Stimulated activated memory B cell treated with anti-CD40 and anti-IgM and Interleukin-4, amounts not matched to agents 10 μg/mL and 1 μg/mL and 100 μg/mL, for 72 hours (primary cell): ENCODE results near the gene AUTS2.

Experiments used
- ATAC-seq: fragments of 150-1000 bp; cut with Tn5 transposase; 2 replicates; pipeline ENCODE4 v1.10.0; 2021
- H3K27ac Mint-ChIP-seq: one replicate; pipeline ENCODE4 v1.8.0; 2022; ENCODE audit warnings: mild to moderate bottlenecking, mixed read lengths
- H3K27me3 Mint-ChIP-seq: one replicate; pipeline ENCODE4 v1.8.0; 2022; ENCODE audit warnings: mixed read lengths
- H3K36me3 Mint-ChIP-seq: one replicate; pipeline ENCODE4 v1.8.0; 2022; ENCODE audit warnings: mixed read lengths
- H3K4me1 Mint-ChIP-seq: one replicate; pipeline ENCODE4 v1.8.0; 2022; ENCODE audit warnings: mixed read lengths
- H3K4me3 Mint-ChIP-seq: one replicate; pipeline ENCODE4 v1.8.0; 2022; ENCODE audit warnings: mild to moderate bottlenecking, moderate library complexity, mixed read lengths
- H3K9me3 Mint-ChIP-seq: one replicate; pipeline ENCODE4 v1.8.0; 2022; ENCODE audit warnings: mixed read lengths

The AUTS2 gene

DNA sequence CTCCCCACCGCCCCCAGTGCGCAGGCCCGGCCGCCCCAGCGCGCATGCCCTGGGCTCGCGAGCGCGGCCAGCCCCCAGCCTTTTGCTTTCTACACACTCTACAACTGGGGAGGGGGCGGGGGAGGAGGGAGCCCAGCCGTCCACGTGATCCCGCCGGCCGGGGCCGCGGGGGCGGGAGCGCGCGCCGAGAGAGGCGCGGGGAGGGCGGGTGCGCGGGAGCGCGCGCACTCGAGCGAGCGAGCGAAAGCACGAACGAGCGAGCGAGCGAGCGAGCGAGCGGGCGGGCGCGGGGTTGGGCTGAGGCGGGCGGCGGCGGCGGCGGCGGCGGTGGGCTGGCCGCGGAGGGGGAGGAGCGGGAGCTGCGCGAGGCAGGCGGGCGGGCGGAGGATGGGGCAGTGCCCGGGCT, at the start of gene AUTS2:
TSS of gene AUTS2 (plus strand) at position 395 of the 406 bp plus-strand sequence. CDS start 1,179 bp downstream, outside the sequence.
- peak within 1 kb of the TSS; percentile 91 for H3K4me3 Mint-ChIP-seq
- no peaks in the 10 kb centered on the region for H3K4me1 Mint-ChIP-seq
- no peaks in the 10 kb centered on the region for H3K27me3 Mint-ChIP-seq
- no peaks in the 10 kb centered on the region for H3K36me3 Mint-ChIP-seq
- ATAC-seq: peak; percentile 87
- peak within 1 kb of the TSS; percentile 88 for H3K27ac Mint-ChIP-seq
- H3K9me3 Mint-ChIP-seq: no peaks in the 10 kb centered on the region

GRCh38 chr7:69550991-69551390, 47.3 kb upstream of the AUTS2 start:
- Mint-ChIP-seq H3K4me3 (no peak overlapping the region), H3K27ac (no peak overlapping the region), H3K4me1 (no peaks in the 10 kb centered on the region), H3K36me3 (no peaks in the 10 kb centered on the region), H3K9me3 (no peaks in the 10 kb centered on the region), H3K27me3 (no peaks in the 10 kb centered on the region)
- no peak for ATAC-seq

DNA sequence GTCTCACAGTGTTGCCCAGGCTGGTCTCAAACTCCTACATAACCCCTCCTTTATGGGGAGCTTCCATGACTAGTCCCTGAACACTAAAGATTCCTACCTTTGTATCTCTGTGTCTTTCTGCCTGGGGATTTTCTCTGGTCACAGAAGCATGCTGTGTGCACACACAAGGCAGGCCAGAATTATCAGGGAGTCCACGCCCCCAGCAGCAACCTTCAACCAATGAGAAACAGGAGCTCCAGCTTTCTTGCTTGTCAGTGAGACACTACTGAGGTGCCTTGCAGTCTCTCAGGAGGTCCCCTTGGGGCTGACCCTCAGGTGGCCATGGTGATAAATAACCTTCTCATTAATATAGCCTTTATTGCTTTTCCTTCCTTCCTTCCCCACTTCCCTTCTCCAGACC, 45.1 kb upstream of the AUTS2 start:
- H3K27ac Mint-ChIP-seq: no peak overlapping the region
- ATAC-seq: no peak
- no peaks in the 10 kb centered on the region for H3K27me3 Mint-ChIP-seq
- H3K36me3 Mint-ChIP-seq: no peaks in the 10 kb centered on the region
- H3K9me3 Mint-ChIP-seq: no peaks in the 10 kb centered on the region
- H3K4me1 Mint-ChIP-seq: no peaks in the 10 kb centered on the region
- H3K4me3 Mint-ChIP-seq: no peak overlapping the region

GRCh38 chr7:69561266-69561960, 36.9 kb upstream of the AUTS2 start:
- H3K4me1 Mint-ChIP-seq: no peaks in the 10 kb centered on the region
- H3K4me3 Mint-ChIP-seq: no peak overlapping the region
- H3K27me3 Mint-ChIP-seq: no peaks in the 10 kb centered on the region
- no peak for ATAC-seq
- no peak overlapping the region for H3K27ac Mint-ChIP-seq
- H3K36me3 Mint-ChIP-seq: no peaks in the 10 kb centered on the region
- H3K9me3 Mint-ChIP-seq: no peaks in the 10 kb centered on the region

DNA sequence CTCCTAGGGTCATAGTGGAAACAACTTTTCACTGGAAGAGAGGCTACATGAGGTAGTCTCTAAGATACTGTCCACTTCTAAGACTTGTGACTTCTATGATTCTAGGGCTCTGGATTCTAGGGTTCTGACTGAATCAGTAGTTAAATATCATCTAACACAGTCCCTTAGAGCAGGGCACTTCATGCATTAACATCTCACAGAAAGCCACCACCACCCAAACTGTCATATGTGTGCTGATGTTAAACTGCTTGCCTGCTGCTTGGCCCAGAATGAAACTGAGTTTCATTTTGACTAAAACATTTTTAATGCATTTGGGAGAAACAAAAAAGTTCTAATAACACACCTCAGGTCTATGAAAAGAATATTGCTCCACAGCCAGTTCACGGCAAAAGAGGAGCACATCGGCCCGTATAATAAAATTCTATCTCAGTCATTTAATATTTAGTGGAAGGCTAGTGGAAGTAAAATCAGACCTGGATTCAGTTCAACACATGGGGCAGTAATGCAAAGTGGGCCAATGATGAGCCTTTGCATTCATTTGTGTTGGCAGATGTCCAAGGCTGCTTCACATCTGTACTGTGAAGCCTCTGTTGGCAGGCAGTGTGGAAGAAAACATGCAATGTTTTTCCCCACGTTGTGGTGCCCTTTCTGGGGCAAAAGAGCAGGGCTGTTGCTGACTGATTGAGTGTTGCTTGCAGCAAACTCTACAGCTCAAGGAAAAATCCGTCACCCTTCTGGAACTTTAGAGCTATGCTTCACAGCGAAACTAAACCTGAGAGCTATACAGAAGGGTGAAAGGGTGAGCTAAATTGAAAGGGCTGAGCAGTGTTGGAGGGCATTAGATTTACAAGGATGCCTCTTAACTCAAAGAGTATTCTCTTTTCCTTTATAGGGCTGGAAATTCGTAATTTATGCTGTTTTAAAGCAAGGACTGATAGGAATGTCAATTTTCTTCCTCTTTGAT, 33.5 kb upstream of the AUTS2 start:
- H3K4me3 Mint-ChIP-seq: no peak overlapping the region
- no peaks in the 10 kb centered on the region for H3K36me3 Mint-ChIP-seq
- H3K4me1 Mint-ChIP-seq: no peaks in the 10 kb centered on the region
- no peaks in the 10 kb centered on the region for H3K27me3 Mint-ChIP-seq
- H3K9me3 Mint-ChIP-seq: no peaks in the 10 kb centered on the region
- ATAC-seq: peak; percentile 55
- no peak overlapping the region for H3K27ac Mint-ChIP-seq

DNA sequence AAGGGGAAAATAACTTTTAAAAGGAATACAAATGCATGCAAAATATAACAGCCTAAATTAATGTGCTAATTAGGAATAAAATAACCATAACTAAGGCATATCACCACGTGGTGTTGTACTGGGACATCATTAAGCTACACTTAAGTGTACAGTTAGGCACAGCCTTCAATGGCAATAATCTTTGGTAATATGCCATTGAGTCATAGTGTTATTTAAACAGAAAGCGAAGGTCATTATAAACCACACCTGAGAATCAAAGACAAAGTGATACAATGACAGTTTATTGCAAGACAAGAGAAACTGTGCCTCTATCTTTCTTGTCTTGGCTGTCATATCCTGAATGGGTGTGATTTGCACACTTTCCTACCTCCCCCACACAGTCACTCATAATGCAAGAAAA, 30.5 kb upstream of the AUTS2 start:
- Mint-ChIP-seq H3K36me3 (no peaks in the 10 kb centered on the region), H3K4me1 (no peaks in the 10 kb centered on the region)

DNA sequence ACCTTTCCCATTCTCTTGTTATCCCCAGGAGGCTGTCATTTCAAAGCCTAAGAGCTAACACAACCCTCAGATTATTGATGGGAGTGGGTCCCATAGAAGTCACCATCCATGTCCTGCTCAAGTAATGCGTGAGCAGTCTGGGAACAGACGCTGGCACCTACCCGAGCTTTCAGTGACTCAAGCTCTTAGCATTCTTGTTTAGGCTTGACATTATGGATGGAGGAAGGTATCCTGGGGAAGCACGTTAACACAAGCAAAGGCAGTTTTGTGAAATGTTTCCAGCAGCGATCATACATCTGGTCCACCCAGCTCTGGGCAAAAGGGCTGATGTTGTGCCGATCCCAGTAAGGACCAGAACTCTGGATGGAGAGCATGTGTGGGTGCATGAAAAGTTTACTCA, 30.0 kb upstream of the AUTS2 start:
- H3K27ac Mint-ChIP-seq: no peak overlapping the region
- no peaks in the 10 kb centered on the region for H3K4me1 Mint-ChIP-seq

More for the DNA sequence above, 30.5 kb upstream of the AUTS2 start:
- H3K4me3 Mint-ChIP-seq: no peak overlapping the region
- no peaks in the 10 kb centered on the region for H3K27me3 Mint-ChIP-seq
- no peak for ATAC-seq
- no peak overlapping the region for H3K27ac Mint-ChIP-seq
- H3K9me3 Mint-ChIP-seq: no peaks in the 10 kb centered on the region

DNA sequence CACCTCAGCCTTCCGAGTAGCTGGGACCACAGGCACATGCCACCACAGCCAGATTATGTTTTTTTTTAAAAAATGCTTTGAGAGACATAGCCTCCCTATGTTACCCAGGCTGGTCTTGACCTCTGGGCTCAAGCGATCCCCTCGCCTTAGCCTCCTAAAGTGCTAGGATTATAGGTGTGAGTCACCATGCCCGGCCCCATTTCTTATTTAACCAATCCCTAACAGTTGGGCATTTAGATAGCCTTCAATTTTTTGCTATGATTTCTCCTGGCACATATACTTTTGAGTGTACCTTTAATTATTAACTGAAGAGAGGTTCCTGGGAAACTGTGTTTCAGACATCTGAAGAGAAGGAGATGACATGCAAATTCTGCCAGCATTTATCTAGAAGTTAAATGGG, 22.6 kb upstream of the AUTS2 start:
- ATAC-seq: no peak
- H3K27me3 Mint-ChIP-seq: no peaks in the 10 kb centered on the region
- no peak overlapping the region for H3K27ac Mint-ChIP-seq
- H3K4me1 Mint-ChIP-seq: peaks cover 6% of the 10 kb centered on the region
- no peaks in the 10 kb centered on the region for H3K36me3 Mint-ChIP-seq
- H3K9me3 Mint-ChIP-seq: no peaks in the 10 kb centered on the region
- no peak overlapping the region for H3K4me3 Mint-ChIP-seq

More for the DNA sequence above, 30.0 kb upstream of the AUTS2 start:
- no peak for ATAC-seq
- no peaks in the 10 kb centered on the region for H3K36me3 Mint-ChIP-seq
- H3K27me3 Mint-ChIP-seq: no peaks in the 10 kb centered on the region
- H3K9me3 Mint-ChIP-seq: no peaks in the 10 kb centered on the region
- no peak overlapping the region for H3K4me3 Mint-ChIP-seq

GRCh38 chr7:69577221-69577620, 21.1 kb upstream of the AUTS2 start:
- Mint-ChIP-seq H3K4me3 (no peak overlapping the region), H3K9me3 (no peaks in the 10 kb centered on the region), H3K27ac (no peak overlapping the region), H3K4me1 (peaks cover 6% of the 10 kb centered on the region), H3K27me3 (no peaks in the 10 kb centered on the region), H3K36me3 (no peaks in the 10 kb centered on the region)
- no peak for ATAC-seq

DNA sequence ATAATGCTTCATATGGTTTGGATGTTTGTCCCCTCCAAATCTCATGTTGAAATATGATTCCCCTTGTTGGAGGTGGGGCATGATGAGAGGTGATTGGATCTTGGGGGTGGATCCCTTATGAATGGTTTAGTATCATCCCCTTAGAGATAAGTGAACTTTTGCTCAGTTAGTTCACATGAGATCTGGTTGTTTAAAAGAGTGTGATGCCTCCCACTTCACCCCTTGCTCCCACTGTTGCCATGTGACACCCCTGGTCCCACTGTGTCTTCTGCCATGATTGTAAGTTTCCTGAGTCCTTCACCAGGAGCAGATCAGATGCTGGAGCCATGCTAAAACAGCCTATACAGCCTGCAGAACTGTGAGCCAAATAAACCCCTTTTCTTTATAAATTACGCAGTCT, 13.1 kb upstream of the AUTS2 start:
- Mint-ChIP-seq H3K27ac (no peak overlapping the region), H3K36me3 (no peaks in the 10 kb centered on the region), H3K9me3 (no peaks in the 10 kb centered on the region), H3K4me1 (no peaks in the 10 kb centered on the region), H3K4me3 (no peak overlapping the region), H3K27me3 (no peaks in the 10 kb centered on the region)
- ATAC-seq: no peak

DNA sequence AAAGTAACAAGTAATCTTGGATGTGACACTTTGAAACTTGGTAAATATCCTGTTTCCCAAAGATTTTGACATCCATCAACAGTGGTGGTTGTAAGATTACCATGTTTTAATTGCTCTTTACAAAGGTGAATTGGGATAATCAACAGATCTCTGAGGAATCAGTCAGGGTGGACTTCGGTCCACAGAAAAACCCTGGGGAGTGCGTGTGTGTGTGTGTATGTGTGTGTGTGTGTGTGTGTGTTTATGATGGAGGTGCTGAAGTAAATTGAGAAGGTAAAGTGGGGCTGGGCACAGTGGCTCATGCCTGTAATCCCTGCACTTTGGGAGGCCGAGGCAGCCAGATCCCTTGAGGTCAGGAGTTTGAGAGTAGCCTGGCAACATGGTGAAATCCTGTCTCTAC, 12.0 kb upstream of the AUTS2 start:
- H3K4me3 Mint-ChIP-seq: no peak overlapping the region
- H3K4me1 Mint-ChIP-seq: no peaks in the 10 kb centered on the region
- no peaks in the 10 kb centered on the region for H3K36me3 Mint-ChIP-seq
- H3K9me3 Mint-ChIP-seq: peaks cover 6% of the 10 kb centered on the region
- no peaks in the 10 kb centered on the region for H3K27me3 Mint-ChIP-seq
- H3K27ac Mint-ChIP-seq: no peak overlapping the region
- ATAC-seq: no peak

- Mint-ChIP-seq H3K9me3 (peaks cover 9% of the 10 kb centered on the region), H3K4me1 (no peaks in the 10 kb centered on the region), H3K27me3 (no peaks in the 10 kb centered on the region), H3K4me3 (no peak overlapping the region), H3K36me3 (no peaks in the 10 kb centered on the region), H3K27ac (no peak overlapping the region)
- ATAC-seq: no peak
Observed at GRCh38 chr7:69588773-69589172, 9.5 kb upstream of the AUTS2 start.

DNA sequence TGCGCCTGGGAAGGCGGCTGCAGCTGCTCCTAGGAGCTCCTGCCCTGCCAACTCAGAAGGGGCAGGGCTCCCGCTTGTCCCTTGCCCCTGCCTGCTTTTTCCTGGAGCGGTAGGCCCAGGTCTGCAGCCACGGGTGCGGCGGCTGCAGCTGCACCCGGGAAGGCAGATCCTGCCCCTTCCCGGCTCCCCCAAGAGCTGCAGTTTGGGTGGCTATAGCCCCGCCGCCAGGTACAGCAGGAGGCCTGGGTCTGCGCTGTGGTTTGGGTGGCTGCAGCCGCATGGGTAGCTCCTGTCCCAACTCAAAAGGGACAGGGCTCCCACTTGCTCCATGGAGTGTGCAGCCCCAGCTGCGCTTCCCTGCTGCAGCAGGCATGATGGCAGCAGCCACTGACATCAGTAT, 6.5 kb upstream of the AUTS2 start:
- Mint-ChIP-seq H3K27ac (no peak overlapping the region), H3K9me3 (peaks cover 9% of the 10 kb centered on the region), H3K36me3 (no peaks in the 10 kb centered on the region), H3K4me1 (no peaks in the 10 kb centered on the region), H3K4me3 (no peak overlapping the region), H3K27me3 (no peaks in the 10 kb centered on the region)
- no peak for ATAC-seq

DNA sequence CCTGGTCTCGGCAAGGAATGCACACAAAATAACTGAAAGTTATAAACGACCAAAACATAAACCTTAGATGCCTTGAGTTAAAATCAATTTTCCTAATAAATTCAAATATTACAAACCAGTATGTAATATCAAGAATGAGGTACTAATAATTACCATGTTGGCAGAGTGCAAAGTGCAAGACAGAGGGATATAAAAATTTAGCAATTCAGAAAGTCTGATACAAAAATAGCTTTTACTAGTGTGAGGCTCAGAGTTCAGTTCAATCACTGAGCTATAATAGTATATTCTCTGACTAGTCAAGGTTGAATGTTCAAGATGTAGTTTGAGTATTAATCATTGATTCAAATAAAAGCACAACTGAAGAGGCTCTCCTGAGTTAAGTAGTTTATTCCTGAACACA, 4.8 kb upstream of the AUTS2 start:
- H3K36me3 Mint-ChIP-seq: no peaks in the 10 kb centered on the region
- peaks cover 9% of the 10 kb centered on the region for H3K9me3 Mint-ChIP-seq
- ATAC-seq: no peak
- H3K27me3 Mint-ChIP-seq: no peaks in the 10 kb centered on the region
- no peak overlapping the region for H3K27ac Mint-ChIP-seq
- H3K4me1 Mint-ChIP-seq: no peaks in the 10 kb centered on the region
- no peak overlapping the region for H3K4me3 Mint-ChIP-seq

DNA sequence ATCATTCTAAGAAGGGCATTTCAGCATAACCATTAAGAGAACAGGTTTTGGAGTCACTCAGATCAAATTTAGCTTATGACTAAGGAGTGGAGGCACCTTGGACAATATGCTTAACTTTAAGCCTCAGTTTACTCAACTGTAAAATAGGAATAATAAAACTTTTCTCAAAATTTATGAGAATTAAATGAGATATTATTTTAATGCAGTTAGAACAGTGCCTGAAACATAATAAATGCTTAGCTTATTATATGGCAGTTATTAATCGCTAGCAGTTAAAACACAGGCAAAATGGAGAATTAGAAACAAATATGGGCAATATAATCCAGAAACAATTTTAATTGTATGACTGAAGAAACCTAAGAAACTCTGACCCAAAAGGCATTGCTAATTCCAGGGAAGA, 2.9 kb upstream of the AUTS2 start:
- Mint-ChIP-seq H3K4me3 (no peak overlapping the region), H3K27me3 (no peaks in the 10 kb centered on the region), H3K4me1 (no peaks in the 10 kb centered on the region), H3K9me3 (peaks cover 9% of the 10 kb centered on the region), H3K36me3 (no peaks in the 10 kb centered on the region), H3K27ac (no peak overlapping the region)
- no peak for ATAC-seq

DNA sequence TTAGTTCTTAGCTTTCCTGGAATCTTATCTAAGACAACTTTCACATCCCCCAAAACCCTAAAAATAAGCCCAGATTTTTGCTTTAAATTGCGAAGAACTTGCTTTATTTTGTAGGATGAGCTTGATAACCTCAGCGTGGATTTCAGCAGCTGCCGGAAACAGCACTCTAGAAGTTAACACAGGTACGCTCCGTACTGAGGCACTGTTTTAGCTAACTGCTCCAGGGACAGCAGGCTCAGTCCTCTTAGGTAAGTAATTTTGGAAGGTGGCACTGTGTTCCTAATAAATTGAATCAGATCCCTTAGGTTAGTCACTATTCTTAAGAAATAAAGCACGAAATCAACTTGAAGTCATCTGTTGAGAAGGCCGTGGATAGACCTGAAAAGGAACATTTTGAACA, 2.2 kb upstream of the AUTS2 start:
- Mint-ChIP-seq H3K27ac (no peak overlapping the region), H3K36me3 (no peaks in the 10 kb centered on the region), H3K4me1 (no peaks in the 10 kb centered on the region), H3K4me3 (no peak overlapping the region), H3K9me3 (peaks cover 5% of the 10 kb centered on the region), H3K27me3 (no peaks in the 10 kb centered on the region)
- no peak for ATAC-seq
